ENCODE results near the gene CEBPG.

- TF ChIP-seq CTCF (conservative IDR thresholded peaks at IDR 0.05; ENCODE audit: low read depth, low read length) = no peak
- TF ChIP-seq EZH2 (IDR thresholded peaks at IDR 0.05; ENCODE audit: borderline replicate concordance, low read depth, low read length, poor library complexity, severe bottlenecking) = no peak
Measured at GRCh38 chr19:33389421-33390100, 16.1 kb downstream of the CEBPG start.
